Parathyroid adenoma (tissue), 2 donors: ENCODE results near the gene UNC13B.

Source experiments
- H2AFZ ChIP-seq: fragments of 300-600 bp; sonication (generic); one replicate; pipeline ENCODE4 v1.7.0; 2017; ENCODE audit warnings: antibody characterized with exemption, mild to moderate bottlenecking
- H3K27ac ChIP-seq: fragments of 300-600 bp; sonication (generic); one replicate; pipeline ENCODE4 v1.7.0; 2017
- H3K27me3 ChIP-seq: fragments of 300-600 bp; sonication (generic); one replicate; pipeline ENCODE4 v1.7.0; 2017; ENCODE audit warnings: low read length; ENCODE audit not compliant: control insufficient read depth, insufficient read depth
- H3K36me3 ChIP-seq: fragments of 300-600 bp; sonication (generic); one replicate; pipeline ENCODE4 v1.7.0; 2017; ENCODE audit warnings: low read length; ENCODE audit not compliant: control insufficient read depth, insufficient read depth
- H3K4me1 ChIP-seq: fragments of 300-600 bp; sonication (generic); one replicate; pipeline ENCODE4 v1.7.0; 2017; ENCODE audit warnings: control low read depth
- H3K4me2 ChIP-seq: fragments of 300-600 bp; sonication (generic); one replicate; pipeline ENCODE4 v1.7.0; 2017; ENCODE audit warnings: low read length
- H3K4me3 ChIP-seq: fragments of 300-600 bp; sonication (generic); one replicate; pipeline ENCODE4 v1.7.0; 2017; ENCODE audit warnings: low read depth, low read length
- H3K79me2 ChIP-seq: fragments of 300-600 bp; sonication (generic); one replicate; pipeline ENCODE4 v1.7.0; 2017; ENCODE audit warnings: control low read depth
- H3K9ac ChIP-seq: fragments of 300-600 bp; sonication (generic); one replicate; pipeline ENCODE4 v1.7.0; 2017; ENCODE audit warnings: mild to moderate bottlenecking
- H3K9me3 ChIP-seq: fragments of 300-600 bp; sonication (generic); one replicate; pipeline ENCODE4 v1.7.0; 2017; ENCODE audit warnings: low read length; ENCODE audit not compliant: control insufficient read depth
- TF ChIP-seq, protein P1 (sequence below): fragments of 300-600 bp; sonication (generic); IDR thresholded peaks from one replicate; pipeline ENCODE4 v1.7.0; 2017; ENCODE audit warnings: antibody characterized with exemption, mild to moderate bottlenecking
- donor health status: primary hyperparathyroidism.

UNC13B gene

DNA sequence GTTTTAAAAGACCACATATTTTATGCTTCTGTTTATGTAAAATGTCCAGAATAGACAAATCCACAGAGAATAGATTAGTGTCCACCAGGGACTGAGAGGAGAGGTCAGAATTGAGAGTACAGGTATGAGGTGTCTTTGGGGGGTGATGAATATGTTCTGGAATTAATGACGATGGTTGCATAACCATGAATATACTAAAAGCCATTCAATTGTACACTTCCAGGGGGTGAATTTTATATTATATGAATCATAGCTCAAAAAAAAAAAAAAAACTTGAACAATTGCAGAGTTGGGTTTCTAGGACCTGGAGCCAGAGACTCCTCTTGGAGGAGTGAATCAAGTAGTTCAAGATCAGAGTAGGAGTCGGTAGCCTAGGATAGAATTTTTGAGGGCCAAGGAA, 270.3 kb downstream of the UNC13B start:
- Histone ChIP-seq H3K4me2 (no peak overlapping the region), H3K36me3 (no peaks in the 10 kb centered on the region), H3K9ac (no peak overlapping the region), H3K4me1 (no peaks in the 10 kb centered on the region), H3K9me3 (no peaks in the 10 kb centered on the region), H3K4me3 (no peak overlapping the region), H3K27ac (no peak overlapping the region), H3K79me2 (no peaks in the 10 kb centered on the region), H2AFZ (no peak overlapping the region), H3K27me3 (no peaks in the 10 kb centered on the region)
- TF ChIP-seq, protein P1, sequence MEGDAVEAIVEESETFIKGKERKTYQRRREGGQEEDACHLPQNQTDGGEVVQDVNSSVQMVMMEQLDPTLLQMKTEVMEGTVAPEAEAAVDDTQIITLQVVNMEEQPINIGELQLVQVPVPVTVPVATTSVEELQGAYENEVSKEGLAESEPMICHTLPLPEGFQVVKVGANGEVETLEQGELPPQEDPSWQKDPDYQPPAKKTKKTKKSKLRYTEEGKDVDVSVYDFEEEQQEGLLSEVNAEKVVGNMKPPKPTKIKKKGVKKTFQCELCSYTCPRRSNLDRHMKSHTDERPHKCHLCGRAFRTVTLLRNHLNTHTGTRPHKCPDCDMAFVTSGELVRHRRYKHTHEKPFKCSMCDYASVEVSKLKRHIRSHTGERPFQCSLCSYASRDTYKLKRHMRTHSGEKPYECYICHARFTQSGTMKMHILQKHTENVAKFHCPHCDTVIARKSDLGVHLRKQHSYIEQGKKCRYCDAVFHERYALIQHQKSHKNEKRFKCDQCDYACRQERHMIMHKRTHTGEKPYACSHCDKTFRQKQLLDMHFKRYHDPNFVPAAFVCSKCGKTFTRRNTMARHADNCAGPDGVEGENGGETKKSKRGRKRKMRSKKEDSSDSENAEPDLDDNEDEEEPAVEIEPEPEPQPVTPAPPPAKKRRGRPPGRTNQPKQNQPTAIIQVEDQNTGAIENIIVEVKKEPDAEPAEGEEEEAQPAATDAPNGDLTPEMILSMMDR, result no peak

DNA sequence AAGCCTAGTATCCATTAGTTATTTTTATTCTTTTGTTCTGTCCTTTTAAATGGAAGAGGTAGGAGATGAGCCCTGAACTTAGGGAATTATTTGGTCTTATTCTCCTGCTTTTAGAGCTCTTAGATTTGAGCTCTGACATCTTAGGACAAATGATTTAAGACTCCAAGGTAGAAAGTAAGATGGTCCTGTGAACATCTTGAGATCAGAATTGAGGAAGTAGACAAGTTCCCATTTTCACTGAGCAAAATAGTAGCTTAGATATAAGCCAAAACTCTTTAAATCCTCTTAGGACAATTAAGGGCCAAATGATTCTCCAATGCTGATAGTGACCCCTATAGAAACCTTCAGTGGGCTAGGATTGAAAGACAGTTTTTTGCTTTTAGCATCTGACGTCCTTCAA, 275.1 kb downstream of the UNC13B start:
- H3K4me2 ChIP-seq, result no peak overlapping the region
- TF ChIP-seq, protein P1, result no peak
- H2AFZ ChIP-seq, result no peak overlapping the region
- no peak overlapping the region for H3K27ac ChIP-seq
- no peaks in the 10 kb centered on the region for H3K79me2 ChIP-seq
- H3K27me3 ChIP-seq, result no peaks in the 10 kb centered on the region
- no peak overlapping the region for H3K9ac ChIP-seq
- H3K4me1 ChIP-seq, result no peaks in the 10 kb centered on the region
- no peaks in the 10 kb centered on the region for H3K36me3 ChIP-seq
- H3K4me3 ChIP-seq, result no peak overlapping the region
- no peaks in the 10 kb centered on the region for H3K9me3 ChIP-seq

DNA sequence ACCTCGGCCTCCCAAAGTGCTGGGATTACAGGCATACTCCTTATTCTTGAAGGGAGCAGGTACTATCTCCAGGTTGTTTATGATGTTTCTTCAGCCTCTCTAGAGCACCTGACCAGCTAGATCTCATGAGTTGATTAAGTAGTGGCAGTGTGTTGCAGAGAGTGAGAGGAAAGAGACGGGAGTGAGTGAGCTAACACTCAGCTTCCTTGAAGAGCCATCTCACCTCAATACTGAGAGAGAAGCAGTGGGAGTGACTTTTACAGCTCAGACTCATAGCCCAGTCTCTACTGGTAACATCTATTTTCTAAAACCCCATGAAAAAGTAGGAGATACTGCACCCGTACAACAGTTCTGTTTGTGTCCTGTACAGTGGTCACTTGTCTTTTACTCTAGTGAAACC, 284.2 kb downstream of the UNC13B start:
- Histone ChIP-seq H3K4me2 (no peak overlapping the region), H3K9ac (no peak overlapping the region), H3K27ac (no peak overlapping the region), H3K27me3 (no peaks in the 10 kb centered on the region), H3K79me2 (no peaks in the 10 kb centered on the region), H3K4me1 (no peaks in the 10 kb centered on the region), H3K4me3 (no peak overlapping the region), H2AFZ (no peak overlapping the region), H3K9me3 (no peaks in the 10 kb centered on the region), H3K36me3 (no peaks in the 10 kb centered on the region)
- TF ChIP-seq, protein P1, result no peak

DNA sequence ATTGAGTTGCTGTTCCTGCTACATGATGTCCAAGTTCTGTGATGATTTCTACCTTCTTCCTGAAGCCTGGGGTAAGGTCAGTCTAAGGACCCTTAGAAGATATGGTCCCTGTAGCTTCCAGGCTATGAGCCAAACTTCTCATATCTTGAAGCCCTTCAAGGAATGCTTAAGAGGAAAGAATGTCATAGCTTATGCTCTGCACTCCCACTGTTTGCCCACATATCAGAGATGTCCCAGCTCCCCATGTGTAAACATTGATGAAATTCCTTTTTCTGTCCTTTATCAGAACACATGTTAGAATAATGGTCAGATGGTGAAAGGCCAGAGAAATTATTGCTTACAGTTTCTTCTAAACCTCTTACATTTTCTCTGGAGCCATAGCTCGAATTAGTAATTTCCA, 286.7 kb downstream of the UNC13B start:
- Histone ChIP-seq H3K79me2 (no peaks in the 10 kb centered on the region), H3K4me1 (no peaks in the 10 kb centered on the region), H3K27me3 (no peaks in the 10 kb centered on the region), H3K9me3 (no peaks in the 10 kb centered on the region), H3K27ac (no peak overlapping the region), H3K4me3 (no peak overlapping the region), H3K9ac (no peak overlapping the region), H3K4me2 (no peak overlapping the region), H3K36me3 (no peaks in the 10 kb centered on the region), H2AFZ (no peak overlapping the region)
- TF ChIP-seq, protein P1, result no peak

DNA sequence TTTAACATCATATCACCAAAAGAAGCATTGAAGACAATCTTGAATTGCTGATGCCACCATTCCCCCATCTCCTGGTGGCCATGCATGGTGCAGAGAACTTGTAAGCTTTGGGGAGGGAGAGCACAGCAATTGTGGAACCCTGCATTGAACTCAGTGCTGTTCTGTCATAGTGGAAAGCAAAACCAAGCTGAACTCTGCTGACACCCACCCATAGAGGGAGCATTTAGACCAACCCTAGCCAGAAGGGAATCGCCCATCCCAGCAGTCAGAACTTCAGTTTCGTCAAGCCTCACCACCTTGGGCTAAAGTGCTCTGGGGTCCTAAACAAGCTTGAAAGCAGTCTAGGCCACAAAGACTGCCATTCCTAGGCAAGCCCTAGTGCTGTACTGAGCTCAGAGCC, 290.7 kb downstream of the UNC13B start:
- Histone ChIP-seq H3K27ac (no peak overlapping the region), H3K79me2 (no peaks in the 10 kb centered on the region), H3K4me3 (no peak overlapping the region), H3K4me2 (no peak overlapping the region), H3K9me3 (no peaks in the 10 kb centered on the region), H3K4me1 (no peaks in the 10 kb centered on the region), H3K27me3 (no peaks in the 10 kb centered on the region), H2AFZ (no peak overlapping the region), H3K9ac (no peak overlapping the region), H3K36me3 (no peaks in the 10 kb centered on the region)
- TF ChIP-seq, protein P1, result no peak
